PC-3 (cell line): Measurements from ENCODE around the gene FEV. TPM values are rescaled to one million over a fixed set of nuclear protein-coding genes. Genes with fewer than 3 reads are reported as not detected.

Source experiments
- ATAC-seq: fragments of 200-7000 bp; cut with Tn5 transposase; 2 replicates; pipeline ENCODE4 v1.9.1; 2020; ENCODE audit warnings: mild to moderate bottlenecking, moderate library complexity
- BruUV-seq: library from RNA; stranded (reverse); fragments of 400-500 nt; replicated peaks from 2 replicates; lab custom pipeline; 2021; lab: Mats Ljungman, UMichigan
- CTCF ChIA-PET: fragments of 300-600 bp; sonication (Branson Sonifier 250); formaldehyde crosslinking; loops from one replicate; lab custom pipeline; 2022; ENCODE audit warnings: antibody characterized with exemption; lab: Charles Lee
- POLR2A ChIA-PET: fragments of 300-600 bp; sonication (Branson Sonifier 250); formaldehyde crosslinking; loops from one replicate; lab custom pipeline; 2022; ENCODE audit warnings: antibody characterized with exemption; ENCODE audit not compliant: unreplicated experiment; lab: Charles Lee
- DNase-seq: peaks from one replicate; pipeline ENCODE4 v3.0.0-alpha.2; 2015
- H2AFZ ChIP-seq: fragments of 300-600 bp; sonication (generic); 2 replicates; pipeline ENCODE4 v1.6.0; 2016; ENCODE audit warnings: antibody characterized with exemption, low read length
- H3F3A ChIP-seq: fragments of 300-600 bp; sonication (generic); one replicate; pipeline ENCODE4 v1.6.0; 2017; ENCODE audit warnings: antibody characterized with exemption, low read length, control low read depth, mild to moderate bottlenecking; ENCODE audit not compliant: unreplicated experiment
- H3K27ac ChIP-seq: fragments of 300-600 bp; sonication (generic); 2 replicates; pipeline ENCODE4 v1.5.1; 2016; ENCODE audit warnings: mild to moderate bottlenecking, low read length
- H3K27me3 ChIP-seq: fragments of 300-600 bp; sonication (generic); 2 replicates; pipeline ENCODE4 v1.6.1; 2016; ENCODE audit warnings: low read length, mixed read lengths
- H3K36me3 ChIP-seq: fragments of 300-600 bp; sonication (generic); 2 replicates; pipeline ENCODE4 v1.6.1; 2016; ENCODE audit warnings: low read depth, mixed run types, low read length, mixed read lengths
- H3K4me1 ChIP-seq: fragments of 300-600 bp; sonication (generic); 2 replicates; pipeline ENCODE4 v1.5.1; 2016; ENCODE audit warnings: low read length; ENCODE audit not compliant: insufficient read depth
- H3K4me2 ChIP-seq: fragments of 300-600 bp; sonication (generic); 2 replicates; pipeline ENCODE4 v1.6.0; 2016; ENCODE audit warnings: low read length
- H3K4me3 ChIP-seq: fragments of 300-600 bp; sonication (generic); 2 replicates; pipeline ENCODE4 v1.5.1; 2016; ENCODE audit warnings: mild to moderate bottlenecking, low read length, mixed read lengths
- H3K79me2 ChIP-seq: fragments of 300-600 bp; sonication (generic); 2 replicates; pipeline ENCODE4 v1.6.1; 2017; ENCODE audit warnings: low read length, mixed read lengths
- H3K9ac ChIP-seq: fragments of 300-600 bp; sonication (generic); 2 replicates; pipeline ENCODE4 v1.6.0; 2016; ENCODE audit warnings: mild to moderate bottlenecking, low read length
- H3K9me2 ChIP-seq: fragments of 300-600 bp; sonication (generic); replicated peaks from 2 replicates; pipeline ENCODE4 v1.6.1; 2016; ENCODE audit warnings: mixed run types, low read length, mixed read lengths
- H3K9me3 ChIP-seq: fragments of 300-600 bp; sonication (generic); 2 replicates; pipeline ENCODE4 v1.6.1; 2016; ENCODE audit warnings: low read length, mixed read lengths
- H4K20me1 ChIP-seq: fragments of 300-600 bp; sonication (generic); 2 replicates; pipeline ENCODE4 v1.6.1; 2016; ENCODE audit warnings: low read length, mixed read lengths
- CTCF ChIP-seq: fragments of 300-600 bp; sonication (generic); conservative IDR thresholded peaks from 2 replicates; pipeline ENCODE4 v1.5.1; 2017; ENCODE audit warnings: antibody characterized with exemption, low read depth, mild to moderate bottlenecking, low read length
- EZH2 ChIP-seq: fragments of 300-600 bp; sonication (generic); IDR thresholded peaks from one replicate; pipeline ENCODE4 v1.6.1; 2017; ENCODE audit warnings: antibody characterized with exemption, mild to moderate bottlenecking, low read length; ENCODE audit not compliant: unreplicated experiment
- EZH2phosphoT487 ChIP-seq: fragments of 300-600 bp; sonication (generic); IDR thresholded peaks from 2 replicates; pipeline ENCODE4 v1.6.1; 2018; ENCODE audit warnings: mild to moderate bottlenecking, antibody characterized with exemption, low read length, borderline replicate concordance
- intact Hi-C: fragments of 100-400 bp; cut with micrococcal nuclease; formaldehyde crosslinking; loops from 2 replicates; pipeline ENCODE4 v1.9.0; 2023
- total RNA-seq: library from RNA; depleted of rRNA; stranded (reverse); fragments of >200 nt; gene quantifications from 2 replicates; pipeline ENCODE4 v1.2.3, GENCODE V29; 2014

Gene FEV
- total RNA-seq, 1 experiment from 2014 or later = 0.07 TPM

GRCh38 chr2:219010162-219010756 is 25.3 kb upstream of the FEV start:
- Histone ChIP-seq H3K4me1 (no peaks in the 10 kb centered on the region), H3K27ac (no peak overlapping the region), H3K9me3 (no peaks in the 10 kb centered on the region), H3K4me2 (no peak overlapping the region), H3K9me2 (no peaks in the 10 kb centered on the region), H2AFZ (no peak overlapping the region), H3K36me3 (no peaks in the 10 kb centered on the region), H3K27me3 (no peaks in the 10 kb centered on the region), H3K79me2 (no peaks in the 10 kb centered on the region), H4K20me1 (no peaks in the 10 kb centered on the region), H3K9ac (no peak overlapping the region), H3F3A (no peaks in the 10 kb centered on the region), H3K4me3 (no peak overlapping the region)
- TF ChIP-seq EZH2 (no peak), CTCF (peak; percentile 76)
- intact Hi-C loops = no loop called here
- ATAC-seq = peak; percentile 98
- BruUV-seq = no TSS peak
- POLR2A ChIA-PET = interaction anchor here (0.6 kb wide), 1 partner anchor 8 kb away, joined by 6 read pairs; no protein-coding TSS in a partner anchor
- peak; percentile 65 for DNase-seq
- CTCF ChIA-PET = interaction anchor here (0.6 to 1.0 kb wide), 5 partner anchors 9 to 150 kb away, joined by 3 to 5 read pairs (median 4); no protein-coding TSS in a partner anchor

- Histone ChIP-seq H3K36me3 (no peaks in the 10 kb centered on the region), H3K27ac (no peak overlapping the region), H3K4me2 (no peak overlapping the region), H3K9me3 (no peaks in the 10 kb centered on the region), H3K9ac (no peak overlapping the region), H3F3A (no peaks in the 10 kb centered on the region), H3K4me3 (no peak overlapping the region), H3K9me2 (no peaks in the 10 kb centered on the region), H3K4me1 (no peaks in the 10 kb centered on the region), H4K20me1 (no peaks in the 10 kb centered on the region), H2AFZ (no peak overlapping the region), H3K79me2 (no peaks in the 10 kb centered on the region), H3K27me3 (peaks cover 1% of the 10 kb centered on the region; the same call in 1 of the 2 replicates)
- ChIA-PET CTCF (no interaction called here), POLR2A (no interaction called here)
- ATAC-seq (no peak), DNase-seq (no peak)
- TF ChIP-seq EZH2phosphoT487 (no peak), EZH2 (no peak), CTCF (no peak)
- intact Hi-C loops = no loop called here
- BruUV-seq = no TSS peak
Observed at GRCh38 chr2:219009294-219009693, 24.3 kb upstream of the FEV start.

- Histone ChIP-seq H3K36me3 (no peaks in the 10 kb centered on the region), H3F3A (no peaks in the 10 kb centered on the region), H2AFZ (no peak overlapping the region), H3K79me2 (no peaks in the 10 kb centered on the region), H3K9me2 (no peaks in the 10 kb centered on the region), H3K9ac (no peak overlapping the region), H3K9me3 (no peaks in the 10 kb centered on the region), H3K4me1 (peaks cover 23% of the 10 kb centered on the region), H3K27me3 (peaks cover 18% of the 10 kb centered on the region), H4K20me1 (no peaks in the 10 kb centered on the region), H3K27ac (no peak overlapping the region), H3K4me3 (no peak overlapping the region), H3K4me2 (no peak overlapping the region)
- TF ChIP-seq CTCF (no peak), EZH2phosphoT487 (no peak), EZH2 (no peak)
- CTCF ChIA-PET = no interaction called here
- DNase-seq (no peak), ATAC-seq (no peak)
- POLR2A ChIA-PET = no interaction called here
- intact Hi-C loops = no loop called here
- BruUV-seq = no TSS peak
Observed at GRCh38 chr2:219003979-219004378, 19.0 kb upstream of the FEV start.
